ENCODE results near the gene COQ7. TPM values are rescaled to one million over a fixed set of nuclear protein-coding genes. Genes with fewer than 3 reads are reported as not detected.

Gene COQ7
- total RNA-seq, 3 donors from 2014 or later (not counting 1 experiment from before 2014, with no cell fraction given): 16.3 to 17.9 (median 17.1) TPM

- H3K4me1 Mint-ChIP-seq: peaks cover 0 to 17% of the 10 kb centered on the region in 2 donors
- no peak for ATAC-seq
- H3K4me1 ChIP-seq (ENCODE audit: control insufficient read depth, insufficient read depth, low read length): peaks cover 18% of the 10 kb centered on the region
Measured at GRCh38 chr16:19128454-19129200, 61.2 kb downstream of the COQ7 start.

More at GRCh38 chr16:19128454-19129200, 61.2 kb downstream of the COQ7 start:
- TF ChIP-seq CTCF (IDR thresholded peaks at IDR 0.05): no peak
- H3K9me3 Mint-ChIP-seq: no peaks in the 10 kb centered on the region
- Histone ChIP-seq H3K27ac (ENCODE audit: low read length) (no peak overlapping the region), H3K4me3 (ENCODE audit: low read length) (no peak overlapping the region), H3K27me3 (ENCODE audit: control insufficient read depth, insufficient read depth, low read length) (no peaks in the 10 kb centered on the region), H3K36me3 (ENCODE audit: control insufficient read depth, insufficient read depth, low read length) (no peaks in the 10 kb centered on the region), H3K9me3 (ENCODE audit: control insufficient read depth, insufficient read depth, low read length) (no peaks in the 10 kb centered on the region)
- no peaks in the 10 kb centered on the region for H3K27me3 Mint-ChIP-seq (ENCODE audit: low read depth in 2 of 2)
- 93% methylated on average over 5 of the region's 7 CpGs for WGBS (ENCODE audit: insufficient coverage)
- intact Hi-C loops (cut with micrococcal nuclease): no loop called here
- H3K36me3 Mint-ChIP-seq: no peaks in the 10 kb centered on the region
- DNase-seq: no peak
- H3K4me3 Mint-ChIP-seq: no peak overlapping the region
- H3K27ac Mint-ChIP-seq: no peak overlapping the region

Other genes with a start within 250 kb of the COQ7 start
- 100 to 1,000 TPM; 215 to 253 (median 246) TPM for gene SMG1, start 141.2 kb upstream of the COQ7 start, total RNA-seq
- gene TMC7, start 83.7 kb upstream of the COQ7 start, total RNA-seq: not detected
- gene ITPRIPL2, start 46.4 kb downstream of the COQ7 start, total RNA-seq: 1 to 10 TPM in 2 of 3 donors, under 1 TPM in 1; 0.18 to 5.7 (median 2.5) TPM
- 1 to 10 TPM in 1 of 3 donors, under 1 TPM in 1, not detected in 1; 0.65 to 1.6 TPM for gene SYT17, start 100.6 kb downstream of the COQ7 start, total RNA-seq
- not detected for gene CLEC19A, start 218.1 kb downstream of the COQ7 start, total RNA-seq

Data from natural killer cell (primary cell).